ENCODE measurements around the gene GNRH2.

GNRH2 gene

DNA sequence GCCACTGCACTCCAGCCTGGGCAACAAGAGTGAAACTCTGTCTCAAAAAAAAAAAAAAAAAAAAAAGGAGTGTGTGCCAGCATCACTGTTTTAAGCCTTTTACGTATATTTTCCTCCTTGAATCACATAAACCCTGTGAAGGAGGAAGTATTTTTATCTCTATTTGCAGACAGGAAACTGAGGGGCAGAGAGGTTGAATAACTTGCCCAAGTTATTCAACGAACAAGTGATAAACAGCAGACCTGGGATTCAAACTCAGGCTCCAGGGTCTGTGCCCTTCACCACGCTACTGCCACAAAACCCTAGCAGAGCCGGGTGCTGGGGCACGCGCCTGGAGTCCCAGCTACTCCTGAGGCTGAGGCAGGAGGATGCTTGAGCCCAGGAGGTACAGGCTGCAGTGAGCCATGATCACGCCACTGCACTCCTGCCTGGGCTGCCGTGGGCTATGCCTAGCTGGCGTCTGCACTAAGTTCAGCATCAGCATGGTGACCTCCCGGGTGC is 50.5 kb downstream of the GNRH2 start:
- Mint-ChIP-seq H3K36me3 (no peaks in the 10 kb centered on the region), H3K4me3 (no peak overlapping the region), H3K27ac (peak overlapping the region; percentile 87), H3K27me3 (peaks cover 11% of the 10 kb centered on the region), H3K9me3 (no peaks in the 10 kb centered on the region), H3K4me1 (peaks cover 8% of the 10 kb centered on the region)
- peak; percentile 48 for ATAC-seq (ENCODE audit: low read depth)
- no peak for DNase-seq (ENCODE audit: low spot score in 2 of 2)

GRCh38 chr20:3094848-3095629 is 51.6 kb downstream of the GNRH2 start:
- DNase-seq (ENCODE audit: low spot score in 2 of 2) (no peak), ATAC-seq (ENCODE audit: low read depth) (no peak)
- H3K27ac Mint-ChIP-seq = peak overlapping the region; percentile 84
- H3K4me1 Mint-ChIP-seq = peaks cover 8% of the 10 kb centered on the region
- H3K4me3 Mint-ChIP-seq = no peak overlapping the region
- no peaks in the 10 kb centered on the region for H3K9me3 Mint-ChIP-seq
- peaks cover 7% of the 10 kb centered on the region for H3K27me3 Mint-ChIP-seq
- no peaks in the 10 kb centered on the region for H3K36me3 Mint-ChIP-seq

All from memory B cell (primary cell).